Cortex of kidney (tissue), 1 donor: ENCODE data around the gene MX2.

Source experiments
- DNase-seq: peaks from one replicate; lab custom pipeline; 2025; lab: John Stamatoyannopoulos, UW

Gene MX2

DNA sequence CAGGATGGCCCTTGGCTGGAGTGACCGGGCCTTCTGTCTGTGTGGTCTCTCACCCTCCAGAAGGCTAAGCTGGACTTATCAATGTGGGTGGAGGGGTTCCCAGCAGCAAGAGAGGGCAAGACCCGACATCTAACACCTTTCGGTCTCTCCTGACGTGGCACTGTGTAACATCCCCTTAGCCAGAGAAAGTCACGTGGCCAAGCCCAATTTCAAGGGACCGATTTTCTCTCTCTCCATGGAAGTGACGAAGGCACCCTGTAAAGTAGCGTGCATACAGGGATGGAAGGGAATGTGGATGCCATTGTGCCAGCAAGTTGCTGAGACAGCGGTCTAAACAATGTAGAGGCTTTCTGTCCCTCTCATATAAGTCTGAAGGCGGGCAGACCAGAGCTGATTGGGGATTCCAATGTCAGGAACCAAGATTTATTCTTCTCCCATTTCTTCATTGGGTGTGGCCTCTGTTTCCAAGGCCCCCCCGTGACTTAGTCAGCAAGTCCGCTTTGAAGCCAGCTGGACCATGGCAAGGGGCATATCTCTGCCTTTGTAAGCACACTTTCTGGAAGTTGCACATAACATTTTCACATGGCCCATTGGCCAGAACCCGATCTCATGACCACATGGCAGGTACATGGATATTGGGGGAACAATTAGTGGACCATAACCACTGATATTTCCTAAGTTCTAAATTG, 76.7 kb downstream of the MX2 start:
- no peak for DNase-seq

DNA sequence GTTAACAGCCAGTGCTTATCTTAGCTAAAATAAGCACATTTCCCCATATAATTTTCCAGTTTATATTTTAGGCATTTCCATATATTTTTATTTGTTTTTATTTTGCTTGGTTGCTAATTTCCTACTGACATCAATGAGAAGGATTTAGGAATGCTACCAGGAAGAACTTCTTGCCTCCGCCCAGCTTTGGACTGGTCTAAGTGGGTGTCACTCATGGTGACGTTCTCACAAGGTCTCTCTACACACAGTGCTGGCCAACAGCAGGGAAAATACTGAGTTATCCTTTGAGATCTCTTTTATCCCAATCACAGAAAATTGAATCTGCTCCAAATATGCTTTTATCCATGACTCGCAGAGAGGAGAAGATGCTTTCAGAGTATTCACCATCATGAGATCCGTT, 77.4 kb downstream of the MX2 start:
- no peak for DNase-seq

GRCh38 chr21:41441546-41441945, 79.7 kb downstream of the MX2 start:
- DNase-seq = no peak

DNA sequence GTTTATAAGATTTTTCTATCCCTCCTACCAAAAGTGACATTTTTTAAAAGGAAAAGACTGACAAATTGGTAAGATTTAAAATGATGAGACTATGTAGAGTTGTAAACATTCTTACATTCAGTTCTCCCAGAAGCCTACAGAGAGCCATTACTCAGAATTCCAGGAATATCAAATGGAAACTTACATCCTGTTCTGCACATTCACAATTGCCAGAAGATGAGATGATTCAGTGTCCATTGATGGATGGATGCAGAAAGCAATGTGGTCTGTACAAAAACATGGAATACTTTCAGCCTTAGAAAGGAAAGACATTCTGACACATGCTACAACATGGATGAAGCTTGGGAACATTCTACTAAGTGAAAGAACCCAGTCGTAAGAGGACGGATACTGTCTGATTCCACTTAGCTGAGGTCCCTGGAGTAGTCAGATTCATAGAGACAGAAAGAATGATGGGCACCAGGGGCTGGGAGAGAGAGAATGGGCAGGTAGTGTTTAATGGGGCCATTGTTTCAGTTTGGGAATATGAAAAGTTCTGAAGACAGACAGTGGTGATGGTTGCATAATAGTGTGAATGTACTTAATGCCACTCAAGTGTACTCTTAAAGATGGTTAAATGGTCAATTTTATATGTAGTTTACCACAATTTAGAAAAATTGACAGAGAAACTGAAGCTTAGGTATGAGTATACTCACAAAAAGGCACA, 80.8 kb downstream of the MX2 start:
- DNase-seq = no peak

DNA sequence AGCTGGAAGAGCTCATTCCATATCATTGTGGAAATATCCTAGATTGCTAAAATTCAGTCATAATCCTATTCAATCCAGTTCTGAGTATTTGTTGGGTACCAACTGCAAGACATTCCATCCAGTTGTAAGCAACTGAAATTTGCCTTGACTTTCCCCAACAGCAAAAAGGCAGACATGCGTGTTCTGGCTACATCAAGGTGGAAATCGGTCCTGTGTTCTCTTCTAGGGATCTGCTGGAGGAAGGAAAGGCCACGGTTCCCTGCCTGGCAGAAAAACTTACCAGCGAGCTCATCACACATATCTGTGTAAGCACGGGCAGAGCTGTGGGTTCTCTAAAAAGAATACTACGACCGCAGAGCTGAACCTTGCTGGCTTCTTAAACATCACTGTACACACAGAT, 81.7 kb downstream of the MX2 start:
- DNase-seq = no peak

- DNase-seq = no peak
Measured at GRCh38 chr21:41444703-41445464, 83.1 kb downstream of the MX2 start.

DNA sequence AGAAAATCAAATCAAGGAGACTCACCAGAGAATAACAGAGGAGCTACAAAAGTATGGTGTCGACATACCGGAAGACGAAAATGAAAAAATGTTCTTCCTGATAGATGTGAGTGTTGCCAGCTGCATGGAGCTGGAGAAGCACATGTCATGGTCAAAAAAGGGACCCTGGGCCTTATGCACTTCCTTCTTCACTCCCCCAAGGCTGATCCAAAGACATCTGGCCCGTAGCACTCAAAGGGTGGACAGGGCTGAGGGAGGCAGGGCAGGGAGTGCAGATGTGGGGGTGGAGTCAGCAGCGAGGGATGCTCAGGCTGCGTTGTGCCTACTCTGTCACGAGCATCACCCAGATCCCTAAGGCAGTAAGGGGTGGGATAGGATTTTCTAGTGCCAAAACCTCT, 83.6 kb downstream of the MX2 start:
- no peak for DNase-seq

DNA sequence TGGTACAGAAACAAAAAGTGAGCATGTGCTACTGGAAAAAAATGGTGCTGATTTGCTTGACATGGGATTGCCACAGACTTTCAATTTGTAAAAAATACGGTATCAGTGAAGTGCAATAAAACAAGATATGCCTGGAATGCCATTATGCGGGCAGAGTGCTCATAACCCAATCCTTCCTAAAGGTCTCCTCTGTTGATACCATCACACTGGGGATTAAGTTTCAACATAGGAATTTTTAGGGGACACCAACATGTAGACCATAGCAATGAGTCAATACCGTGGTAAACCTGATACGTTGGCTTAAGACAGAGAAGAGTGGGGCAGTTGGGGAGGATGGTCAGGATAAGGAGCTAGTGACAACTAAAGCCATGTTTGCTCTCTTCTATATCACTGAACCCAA, 84.8 kb downstream of the MX2 start:
- no peak for DNase-seq

GRCh38 chr21:41447356-41447755, 85.5 kb downstream of the MX2 start:
- no peak for DNase-seq

- DNase-seq = no peak
Measured at GRCh38 chr21:41449613-41450012, 87.8 kb downstream of the MX2 start.

- DNase-seq = no peak
Measured at GRCh38 chr21:41451753-41452676, 90.2 kb downstream of the MX2 start.

DNA sequence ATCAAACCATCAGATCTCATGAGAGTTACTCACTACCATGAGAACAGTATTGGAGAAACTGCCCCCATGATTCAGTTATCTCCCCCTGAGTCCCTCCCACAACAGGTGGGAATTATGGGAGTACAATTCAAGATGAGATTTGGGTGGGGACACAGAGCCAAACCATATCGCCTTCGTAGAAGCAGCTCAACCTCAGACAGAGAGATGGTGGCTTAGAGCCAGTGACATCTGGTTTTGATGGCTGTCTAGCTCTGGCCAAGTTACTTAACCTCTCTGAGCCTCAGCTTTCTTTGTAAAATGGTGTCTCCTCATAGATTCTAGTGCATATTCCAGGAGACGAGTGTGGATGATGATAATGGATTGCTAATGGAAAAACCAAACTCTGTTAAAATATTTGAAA, 91.4 kb downstream of the MX2 start:
- no peak for DNase-seq

- no peak for DNase-seq
Measured at GRCh38 chr21:41453761-41454160, 91.9 kb downstream of the MX2 start.

GRCh38 chr21:41458121-41458520, 96.3 kb downstream of the MX2 start:
- DNase-seq = no peak

- no peak for DNase-seq
Measured at GRCh38 chr21:41458559-41458958, 96.7 kb downstream of the MX2 start.
